H1 (cell line): ENCODE results near the gene MPRIP. TPM values are rescaled to one million over a fixed set of nuclear protein-coding genes. Genes with fewer than 3 reads are reported as not detected.

ENCODE experiments used
- GABPA ChIP-seq: IDR thresholded peaks from 2 replicates; pipeline ENCODE4 v1.6.1; 2011; ENCODE audit warnings: mild to moderate bottlenecking, low read length, moderate library complexity, borderline replicate concordance; ENCODE audit not compliant: insufficient read depth
- RAD21 ChIP-seq, 2 experiments: IDR thresholded peaks in 1 of 2; conservative IDR thresholded peaks in 1 of 2; 2 replicates each; pipeline ENCODE4 v1.6.1; 2011; ENCODE audit warnings: low read depth in 2 of 2, low read length in 2 of 2, improper control_type of control experiment in 1 of 2, inconsistent platforms in 1 of 2, mild to moderate bottlenecking in 1 of 2, moderate library complexity in 1 of 2
- polyA plus RNA-seq, 7 experiments: library from polyadenylated mRNA; depleted of rRNA in 3 of 7; stranded (reverse) in 5 of 7; unstranded in 2 of 7; fragments of >200 nt in 5 of 7; fragments of 200-250 nt in 2 of 7; gene quantifications; 1 replicate in 5 of 7; 2 replicates in 1 of 7; 4 replicates in 1 of 7; pipeline versions ENCODE4 v1.2.1 to v1.2.3, GENCODE V29; 2011 to 2013; ENCODE audit warnings: missing spikeins in 2 of 7, mixed read lengths in 2 of 7
- total RNA-seq: library from RNA; stranded (reverse); fragmentation: NEBNext Ultra II Directional; extraction: Animal tissue kit (Norgen Biotek cat#: 25700); gene quantifications from 2 replicates; pipeline ENCODE4 v1.2.1, GENCODE V29; 2021

MPRIP gene
- total and polyA plus RNA-seq, 2 of the 8 experiments (the other 6 are each of a cell fraction or from before 2014, with no cell fraction given) = 48.6 to 146 TPM

- TF ChIP-seq GABPA (peak; percentile 56; the same call in 1 of the 2 replicates), RAD21 (IDR thresholded peaks at IDR 0.05 in 1 of 2, conservative IDR thresholded peaks at IDR 0.05 in 1 of 2; ENCODE audit: low read depth in 2 of 2, low read length in 2 of 2) (peak; percentile 75 to 80)
Observed at GRCh38 chr17:17141860-17142552, 99.7 kb downstream of the MPRIP start (continued).
